ENCODE data around the gene FBP1. TPM values are rescaled to one million over a fixed set of nuclear protein-coding genes. Genes with fewer than 3 reads are reported as not detected.

Gene FBP1
- total RNA-seq, 2 experiments from 2014 or later, result 3.0 to 3.6 TPM

GRCh38 chr9:94557376-94557775, 81.9 kb downstream of the FBP1 start:
- Histone ChIP-seq H3K4me3 (ENCODE audit: low read length) (no peak overlapping the region), H3K4me1 (ENCODE audit: insufficient read depth, low read length) (no peaks in the 10 kb centered on the region), H3K27ac (ENCODE audit: low read depth in 1 of 2, low read length in 2 of 2) (no peak overlapping the region), H3K9me3 (ENCODE audit: control insufficient read depth in 1 of 2, insufficient read depth in 1 of 2, low read length in 2 of 2) (no peaks in the 10 kb centered on the region), H3K36me3 (ENCODE audit: insufficient read depth, low read length) (no peaks in the 10 kb centered on the region), H3K27me3 (ENCODE audit: control insufficient read depth in 1 of 2, insufficient read depth in 2 of 2, low read length in 2 of 2) (peaks cover 0 to 2% of the 10 kb centered on the region in 2 experiments)
- no peaks in the 10 kb centered on the region for H3K36me3 Mint-ChIP-seq (ENCODE audit: low read depth)
- ATAC-seq (ENCODE audit: poor library complexity), result no peak
- H3K9me3 Mint-ChIP-seq, result no peaks in the 10 kb centered on the region
- no peak overlapping the region for H3K27ac Mint-ChIP-seq
- TF ChIP-seq CTCF (IDR thresholded peaks at IDR 0.05), result no peak
- peaks cover 7% of the 10 kb centered on the region for H3K27me3 Mint-ChIP-seq
- no peak for DNase-seq
- CTCF ChIA-PET, result no interaction called here
- no peak overlapping the region for H3K4me3 Mint-ChIP-seq
- H3K4me1 Mint-ChIP-seq (ENCODE audit: low read depth), result no peaks in the 10 kb centered on the region
- intact Hi-C loops (cut with DNase I, micrococcal nuclease), result no loop called here
- POLR2A ChIA-PET, result no interaction called here

- no peak within 1 kb of the TSS for H3K27ac Mint-ChIP-seq
- no peaks in the 10 kb centered on the region for H3K4me1 ChIP-seq (ENCODE audit: insufficient read depth, low read length)
- POLR2A ChIA-PET, result no interaction called here
- ATAC-seq (ENCODE audit: poor library complexity) (no peak), DNase-seq (peak in 5 of 14 experiments; percentile 4 to 48 (median 15))
- H3K36me3 Mint-ChIP-seq (ENCODE audit: low read depth), result no peaks in the 10 kb centered on the region
- no peak within 1 kb of the TSS for H3K4me3 ChIP-seq (ENCODE audit: low read length)
- no peak for TF ChIP-seq CTCF (IDR thresholded peaks at IDR 0.05)
- H3K27ac ChIP-seq (ENCODE audit: low read depth in 1 of 2, low read length in 2 of 2), result no peak within 1 kb of the TSS
- H3K27me3 ChIP-seq (ENCODE audit: control insufficient read depth in 1 of 2, insufficient read depth in 2 of 2, low read length in 2 of 2), result peaks cover 0 to 2% of the 10 kb centered on the region in 2 experiments
- peaks cover 22% of the 10 kb centered on the region for H3K27me3 Mint-ChIP-seq
- H3K4me3 Mint-ChIP-seq, result no peak within 1 kb of the TSS
- H3K9me3 ChIP-seq (ENCODE audit: control insufficient read depth in 1 of 2, insufficient read depth in 1 of 2, low read length in 2 of 2), result no peaks in the 10 kb centered on the region
- no peaks in the 10 kb centered on the region for H3K9me3 Mint-ChIP-seq
- intact Hi-C loops (cut with DNase I, micrococcal nuclease), result no loop called here
- H3K4me1 Mint-ChIP-seq (ENCODE audit: low read depth), result no peaks in the 10 kb centered on the region
- CTCF ChIA-PET, result no interaction called here
- no peaks in the 10 kb centered on the region for H3K36me3 ChIP-seq (ENCODE audit: insufficient read depth, low read length)
These were observed 84.6 kb downstream of the FBP1 start, which contains the start of gene PCAT7 for GRCh38 chr9:94554439-94555331. Gene PCAT7, plus strand, starts transcription at chr9:94555083.

GRCh38 chr9:94554078-94554438, 85.3 kb downstream of the FBP1 start:
- H3K27ac Mint-ChIP-seq, result no peak overlapping the region
- Histone ChIP-seq H3K36me3 (ENCODE audit: insufficient read depth, low read length) (no peaks in the 10 kb centered on the region), H3K4me3 (ENCODE audit: low read length) (no peak overlapping the region), H3K27me3 (ENCODE audit: control insufficient read depth in 1 of 2, insufficient read depth in 2 of 2, low read length in 2 of 2) (peaks cover 0 to 2% of the 10 kb centered on the region in 2 experiments), H3K9me3 (ENCODE audit: control insufficient read depth in 1 of 2, insufficient read depth in 1 of 2, low read length in 2 of 2) (no peaks in the 10 kb centered on the region), H3K27ac (ENCODE audit: low read depth in 1 of 2, low read length in 2 of 2) (no peak overlapping the region), H3K4me1 (ENCODE audit: insufficient read depth, low read length) (no peaks in the 10 kb centered on the region)
- intact Hi-C loops (cut with DNase I, micrococcal nuclease), result no loop called here
- no peak for TF ChIP-seq CTCF (IDR thresholded peaks at IDR 0.05)
- no peaks in the 10 kb centered on the region for H3K9me3 Mint-ChIP-seq
- ChIA-PET POLR2A (no interaction called here), CTCF (no interaction called here)
- H3K27me3 Mint-ChIP-seq, result peaks cover 27% of the 10 kb centered on the region
- ATAC-seq (ENCODE audit: poor library complexity) (no peak), DNase-seq (no peak)
- H3K4me3 Mint-ChIP-seq, result no peak overlapping the region
- no peaks in the 10 kb centered on the region for H3K4me1 Mint-ChIP-seq (ENCODE audit: low read depth)
- H3K36me3 Mint-ChIP-seq (ENCODE audit: low read depth), result no peaks in the 10 kb centered on the region

Other genes starting within 250 kb of the FBP1 start
- gene PCAT7, start 84.4 kb downstream of the FBP1 start, total RNA-seq, result not detected
- not detected for gene FBP2, start 45.7 kb downstream of the FBP1 start, total RNA-seq
- gene AOPEP, start 87.2 kb upstream of the FBP1 start, total RNA-seq, result 1 to 10 TPM; 6.9 to 7.0 TPM